Measurements from ENCODE around the gene VILL. TPM values are rescaled to one million over a fixed set of nuclear protein-coding genes. Genes with fewer than 3 reads are reported as not detected.

The VILL gene
- total and polyA plus RNA-seq, 12 donors = 1.7 to 18.0 (median 7.3) TPM

DNA sequence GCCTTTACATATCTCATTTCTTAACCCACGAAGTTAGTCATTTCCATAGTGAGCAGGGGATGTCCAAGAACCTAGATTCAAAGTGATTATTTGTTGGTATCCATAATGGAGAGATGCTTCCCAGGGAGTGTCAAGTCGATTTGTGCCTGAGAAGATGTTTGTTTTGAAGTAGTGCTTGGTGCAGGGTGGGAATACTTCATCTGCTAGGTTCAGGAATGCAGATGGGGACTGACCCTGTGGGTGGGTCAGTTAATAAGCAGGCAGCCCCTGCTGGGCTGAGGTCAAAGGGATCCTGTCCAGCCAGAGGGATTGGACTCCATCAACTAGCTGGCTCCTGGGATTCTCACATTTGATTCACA, 44.1 kb upstream of the VILL start:
- Histone ChIP-seq H3K9me3 (replicated peaks in 1 of 3) (no peaks in the 10 kb centered on the region), H3K36me3 (replicated peaks in 1 of 2) (no peaks in the 10 kb centered on the region), H3K27me3 (no peaks in the 10 kb centered on the region), H3K4me3 (no peak overlapping the region), H3K4me1 (replicated peaks in 1 of 2) (peaks cover 14 to 33% of the 10 kb centered on the region in 2 donors), H3K27ac (peak overlapping the region in 2 of 5 donors; percentile 51 to 55)
- TF ChIP-seq POLR2A (IDR thresholded peaks at IDR 0.05) = no peak
- TF ChIP-seq, protein P1, sequence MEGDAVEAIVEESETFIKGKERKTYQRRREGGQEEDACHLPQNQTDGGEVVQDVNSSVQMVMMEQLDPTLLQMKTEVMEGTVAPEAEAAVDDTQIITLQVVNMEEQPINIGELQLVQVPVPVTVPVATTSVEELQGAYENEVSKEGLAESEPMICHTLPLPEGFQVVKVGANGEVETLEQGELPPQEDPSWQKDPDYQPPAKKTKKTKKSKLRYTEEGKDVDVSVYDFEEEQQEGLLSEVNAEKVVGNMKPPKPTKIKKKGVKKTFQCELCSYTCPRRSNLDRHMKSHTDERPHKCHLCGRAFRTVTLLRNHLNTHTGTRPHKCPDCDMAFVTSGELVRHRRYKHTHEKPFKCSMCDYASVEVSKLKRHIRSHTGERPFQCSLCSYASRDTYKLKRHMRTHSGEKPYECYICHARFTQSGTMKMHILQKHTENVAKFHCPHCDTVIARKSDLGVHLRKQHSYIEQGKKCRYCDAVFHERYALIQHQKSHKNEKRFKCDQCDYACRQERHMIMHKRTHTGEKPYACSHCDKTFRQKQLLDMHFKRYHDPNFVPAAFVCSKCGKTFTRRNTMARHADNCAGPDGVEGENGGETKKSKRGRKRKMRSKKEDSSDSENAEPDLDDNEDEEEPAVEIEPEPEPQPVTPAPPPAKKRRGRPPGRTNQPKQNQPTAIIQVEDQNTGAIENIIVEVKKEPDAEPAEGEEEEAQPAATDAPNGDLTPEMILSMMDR (IDR thresholded peaks at IDR 0.05) = no peak
- WGBS, 4 donors = 57 to 74% (median 61%) methylated on average over 2 of the region's 2 CpGs
- intact Hi-C loops (cut with DNase I) = no loop called here
- DNase-seq = no peak

GRCh38 chr3:37949866-37950265, 40.7 kb upstream of the VILL start:
- 71 to 88% (median 79%) methylated on average over 5 to 6 of the region's 6 CpGs for WGBS, 4 donors
- Histone ChIP-seq H3K4me1 (replicated peaks in 1 of 2) (peaks cover 14 to 22% of the 10 kb centered on the region in 2 donors), H3K27me3 (no peaks in the 10 kb centered on the region), H3K4me3 (no peak overlapping the region), H3K9me3 (replicated peaks in 1 of 3) (no peaks in the 10 kb centered on the region), H3K36me3 (replicated peaks in 1 of 2) (no peaks in the 10 kb centered on the region), H3K27ac (peak overlapping the region in 1 of 5 donors; percentile 47)
- DNase-seq = no peak
- TF ChIP-seq, protein P1 (IDR thresholded peaks at IDR 0.05) = no peak
- TF ChIP-seq POLR2A (IDR thresholded peaks at IDR 0.05) = no peak
- intact Hi-C loops (cut with DNase I) = no loop called here

GRCh38 chr3:37952564-37952963, 38.0 kb upstream of the VILL start:
- intact Hi-C loops (cut with DNase I) = no loop called here
- H3K27ac ChIP-seq = no peak overlapping the region
- H3K9me3 ChIP-seq (replicated peaks in 1 of 3) = no peaks in the 10 kb centered on the region
- no peaks in the 10 kb centered on the region for H3K27me3 ChIP-seq
- DNase-seq = no peak
- no peak overlapping the region for H3K4me3 ChIP-seq
- no peaks in the 10 kb centered on the region for H3K36me3 ChIP-seq (replicated peaks in 1 of 2)
- H3K4me1 ChIP-seq (replicated peaks in 1 of 2) = peaks cover 4 to 13% of the 10 kb centered on the region in 2 donors
- 95 to 99% (median 97%) methylated on average over 1 of the region's 1 CpG for WGBS, 4 donors
- TF ChIP-seq, protein P1 (IDR thresholded peaks at IDR 0.05) = no peak
- no peak for TF ChIP-seq POLR2A (IDR thresholded peaks at IDR 0.05)

DNA sequence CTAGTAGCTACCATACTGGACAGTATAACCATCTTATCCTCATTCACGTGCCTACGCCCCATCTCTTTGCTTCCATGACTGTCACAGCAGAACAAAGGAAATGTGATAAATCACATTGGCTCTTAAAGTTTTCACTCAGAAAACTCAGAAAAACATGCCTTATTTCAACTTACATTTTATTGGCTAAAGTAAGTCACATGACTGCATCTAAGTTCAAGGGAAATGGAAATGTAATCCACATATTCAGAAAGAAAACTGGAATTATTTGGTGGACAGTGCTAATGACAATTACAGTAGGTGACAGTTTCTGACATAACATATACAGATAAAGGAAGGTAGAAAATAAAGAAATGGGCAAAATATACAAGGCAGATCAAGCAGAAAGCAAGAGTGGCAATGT, 37.4 kb upstream of the VILL start:
- DNase-seq = no peak
- Histone ChIP-seq H3K4me3 (no peak overlapping the region), H3K36me3 (replicated peaks in 1 of 2) (no peaks in the 10 kb centered on the region), H3K27me3 (no peaks in the 10 kb centered on the region), H3K4me1 (replicated peaks in 1 of 2) (peaks cover 4 to 13% of the 10 kb centered on the region in 2 donors), H3K9me3 (replicated peaks in 1 of 3) (no peaks in the 10 kb centered on the region), H3K27ac (no peak overlapping the region)
- TF ChIP-seq POLR2A (IDR thresholded peaks at IDR 0.05) = no peak
- TF ChIP-seq, protein P1 (IDR thresholded peaks at IDR 0.05) = no peak
- 91 to 100% (median 98%) methylated on average over 2 of the region's 2 CpGs for WGBS, 4 donors
- intact Hi-C loops (cut with DNase I) = no loop called here

Measured in adrenal gland (tissue), 12 donors.